Nephron (organoid): ENCODE results near the gene HLA-DMB.

ENCODE experiments used
- H3K27ac Mint-ChIP-seq, 3 experiments: 2 replicates each; pipeline ENCODE4 v1.8.0; 2020; ENCODE audit warnings: mixed read lengths in 3 of 3, mild to moderate bottlenecking in 2 of 3, moderate library complexity in 1 of 3
- H3K27me3 Mint-ChIP-seq: 2 replicates; pipeline ENCODE4 v1.8.0; 2021; ENCODE audit warnings: low read depth, mild to moderate bottlenecking, moderate library complexity, mixed read lengths
- H3K36me3 Mint-ChIP-seq: 2 replicates; pipeline ENCODE4 v1.8.0; 2020; ENCODE audit warnings: low read depth, mixed read lengths
- H3K4me1 Mint-ChIP-seq: 2 replicates; pipeline ENCODE4 v1.8.0; 2020; ENCODE audit warnings: mixed read lengths
- H3K4me3 Mint-ChIP-seq, 3 experiments: 2 replicates each; pipeline ENCODE4 v1.8.0; 2020; ENCODE audit warnings: mild to moderate bottlenecking in 3 of 3, mixed read lengths in 3 of 3, moderate library complexity in 2 of 3
- H3K9me3 Mint-ChIP-seq: 2 replicates; pipeline ENCODE4 v1.8.0; 2020; ENCODE audit warnings: mixed read lengths
- TF ChIP-seq, protein P1 (sequence below), 3 experiments: fragments of 200-600 bp; sonication (generic); IDR thresholded peaks; one replicate each; pipeline ENCODE4 v1.5.0; 2021; ENCODE audit warnings: antibody characterized with exemption in 3 of 3; ENCODE audit not compliant: unreplicated experiment in 3 of 3

Gene HLA-DMB

DNA sequence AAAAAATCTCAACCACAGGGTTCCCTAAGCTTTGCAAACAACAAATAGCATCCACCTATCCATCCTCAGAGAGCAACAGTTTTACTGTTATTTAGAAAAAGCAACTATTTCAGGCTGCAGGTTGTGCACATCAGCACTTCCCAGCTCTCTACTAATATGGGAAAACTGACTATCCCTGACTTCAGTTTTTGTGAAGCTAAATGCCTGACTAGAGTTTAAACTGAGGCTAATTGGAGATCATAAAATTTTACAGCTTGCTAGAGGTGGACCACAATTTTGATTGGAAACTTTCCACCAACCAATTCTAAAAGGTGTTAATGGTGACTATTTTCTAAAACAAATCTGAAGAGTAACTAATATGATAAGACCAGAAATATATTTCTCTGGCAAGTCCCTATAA is 36.9 kb downstream of the HLA-DMB start:
- Mint-ChIP-seq H3K4me3 (no peak overlapping the region), H3K9me3 (no peaks in the 10 kb centered on the region), H3K27me3 (no peaks in the 10 kb centered on the region), H3K27ac (no peak overlapping the region), H3K4me1 (no peaks in the 10 kb centered on the region), H3K36me3 (peaks cover 7% of the 10 kb centered on the region)
- TF ChIP-seq, protein P1, sequence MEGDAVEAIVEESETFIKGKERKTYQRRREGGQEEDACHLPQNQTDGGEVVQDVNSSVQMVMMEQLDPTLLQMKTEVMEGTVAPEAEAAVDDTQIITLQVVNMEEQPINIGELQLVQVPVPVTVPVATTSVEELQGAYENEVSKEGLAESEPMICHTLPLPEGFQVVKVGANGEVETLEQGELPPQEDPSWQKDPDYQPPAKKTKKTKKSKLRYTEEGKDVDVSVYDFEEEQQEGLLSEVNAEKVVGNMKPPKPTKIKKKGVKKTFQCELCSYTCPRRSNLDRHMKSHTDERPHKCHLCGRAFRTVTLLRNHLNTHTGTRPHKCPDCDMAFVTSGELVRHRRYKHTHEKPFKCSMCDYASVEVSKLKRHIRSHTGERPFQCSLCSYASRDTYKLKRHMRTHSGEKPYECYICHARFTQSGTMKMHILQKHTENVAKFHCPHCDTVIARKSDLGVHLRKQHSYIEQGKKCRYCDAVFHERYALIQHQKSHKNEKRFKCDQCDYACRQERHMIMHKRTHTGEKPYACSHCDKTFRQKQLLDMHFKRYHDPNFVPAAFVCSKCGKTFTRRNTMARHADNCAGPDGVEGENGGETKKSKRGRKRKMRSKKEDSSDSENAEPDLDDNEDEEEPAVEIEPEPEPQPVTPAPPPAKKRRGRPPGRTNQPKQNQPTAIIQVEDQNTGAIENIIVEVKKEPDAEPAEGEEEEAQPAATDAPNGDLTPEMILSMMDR (IDR thresholded peaks at IDR 0.05; ENCODE audit: unreplicated experiment in 3 of 3): no peak

DNA sequence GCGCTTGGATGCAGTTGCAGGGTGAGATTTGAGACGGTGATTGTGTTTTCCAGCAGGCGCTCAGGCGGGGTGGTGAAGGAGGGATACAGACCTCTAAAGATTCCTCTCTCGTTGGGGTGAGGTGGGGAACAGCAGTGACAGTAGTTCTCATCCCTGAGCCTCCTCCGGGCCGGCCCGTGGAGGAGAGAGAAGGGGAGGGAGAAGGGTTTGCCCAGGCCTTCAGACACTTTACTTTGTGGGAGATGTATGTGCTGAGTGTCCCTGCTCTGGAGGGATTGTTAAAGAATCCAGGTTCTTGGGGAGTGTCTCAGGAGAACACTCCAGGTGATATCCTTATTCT is 45.9 kb downstream of the HLA-DMB start:
- Mint-ChIP-seq H3K4me1 (peaks cover 13% of the 10 kb centered on the region), H3K27me3 (no peaks in the 10 kb centered on the region), H3K27ac (peak overlapping the region; percentile 94 to 100 (median 99)), H3K4me3 (peak overlapping the region; percentile 99 to 100 (median 100)), H3K9me3 (no peaks in the 10 kb centered on the region), H3K36me3 (no peaks in the 10 kb centered on the region)
- TF ChIP-seq, protein P1 (IDR thresholded peaks at IDR 0.05; ENCODE audit: unreplicated experiment in 3 of 3): no peak

DNA sequence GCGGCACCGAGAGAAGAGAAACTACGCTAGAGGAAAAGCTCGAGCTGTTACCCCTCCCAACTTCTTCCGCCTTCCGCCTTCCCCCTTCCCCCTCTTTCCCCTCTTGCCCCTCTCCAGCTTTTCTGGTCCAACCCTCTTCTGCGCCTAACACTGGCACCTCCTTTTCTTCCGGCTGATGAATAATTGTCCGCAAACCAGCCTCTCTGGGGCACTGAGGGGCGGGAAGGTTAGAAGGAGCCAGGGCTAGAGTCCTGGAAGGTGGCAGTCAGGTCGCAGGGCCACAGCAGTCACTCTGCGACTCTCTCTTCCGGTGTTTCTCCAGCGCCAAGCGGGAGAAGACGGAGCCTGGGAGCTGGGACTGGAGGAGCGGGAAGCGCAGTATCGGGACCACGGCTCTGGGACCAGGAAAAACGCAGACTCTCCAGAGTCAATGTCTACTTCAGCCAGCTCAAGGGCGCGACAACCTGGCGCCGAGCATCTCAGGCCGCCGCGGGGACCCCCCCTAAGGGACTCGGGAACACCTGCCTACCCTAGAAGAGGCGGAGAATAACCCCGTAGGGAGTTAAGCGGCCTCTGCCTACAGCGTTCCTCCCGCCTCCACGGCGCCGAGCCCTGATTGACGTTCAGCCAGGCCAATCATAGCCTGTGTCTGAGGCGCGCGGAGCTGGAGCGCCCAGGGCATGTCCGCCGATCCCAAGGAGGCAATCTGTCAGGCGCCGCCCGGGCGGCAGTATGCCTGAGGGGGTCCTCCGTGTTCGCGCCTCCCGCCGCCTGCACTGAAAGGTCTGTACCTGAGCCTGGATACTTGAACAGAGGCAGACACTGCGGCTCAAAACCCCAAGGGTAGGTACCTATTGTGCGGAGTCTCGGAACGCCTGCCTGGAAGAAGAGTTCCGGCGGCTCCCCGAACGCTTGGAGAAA is 46.5 kb downstream of the HLA-DMB start:
- peak overlapping the region; percentile 94 to 100 (median 99) for H3K27ac Mint-ChIP-seq
- no peaks in the 10 kb centered on the region for H3K9me3 Mint-ChIP-seq
- no peaks in the 10 kb centered on the region for H3K27me3 Mint-ChIP-seq
- H3K4me3 Mint-ChIP-seq: peak overlapping the region; percentile 99 to 100 (median 100)
- peaks cover 13% of the 10 kb centered on the region for H3K4me1 Mint-ChIP-seq
- TF ChIP-seq, protein P1 (IDR thresholded peaks at IDR 0.05; ENCODE audit: unreplicated experiment in 3 of 3): peak in 1 of 3 experiments; percentile 28
- no peaks in the 10 kb centered on the region for H3K36me3 Mint-ChIP-seq

DNA sequence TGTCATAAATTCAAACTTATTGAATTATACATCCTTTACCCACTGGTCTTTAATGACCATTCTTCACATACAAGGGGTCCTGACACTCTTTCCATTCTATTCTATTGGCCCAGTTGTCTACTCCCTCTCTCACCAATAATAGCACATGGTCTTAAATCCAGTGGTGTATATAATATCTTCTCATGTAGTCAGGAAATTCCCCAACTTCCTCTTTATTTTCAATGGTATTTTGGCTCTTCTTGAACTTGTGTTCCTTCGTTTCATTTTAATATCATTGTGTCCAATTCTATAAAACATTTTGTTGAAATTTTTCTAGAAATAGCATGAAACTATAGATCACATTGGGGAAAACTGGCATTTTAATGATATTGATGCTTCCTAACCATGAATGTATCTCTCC is 50.0 kb downstream of the HLA-DMB start:
- Mint-ChIP-seq H3K36me3 (no peaks in the 10 kb centered on the region), H3K4me1 (peaks cover 32% of the 10 kb centered on the region), H3K4me3 (no peak overlapping the region), H3K27ac (no peak overlapping the region), H3K9me3 (no peaks in the 10 kb centered on the region), H3K27me3 (no peaks in the 10 kb centered on the region)
- TF ChIP-seq, protein P1 (IDR thresholded peaks at IDR 0.05; ENCODE audit: unreplicated experiment in 3 of 3): no peak

DNA sequence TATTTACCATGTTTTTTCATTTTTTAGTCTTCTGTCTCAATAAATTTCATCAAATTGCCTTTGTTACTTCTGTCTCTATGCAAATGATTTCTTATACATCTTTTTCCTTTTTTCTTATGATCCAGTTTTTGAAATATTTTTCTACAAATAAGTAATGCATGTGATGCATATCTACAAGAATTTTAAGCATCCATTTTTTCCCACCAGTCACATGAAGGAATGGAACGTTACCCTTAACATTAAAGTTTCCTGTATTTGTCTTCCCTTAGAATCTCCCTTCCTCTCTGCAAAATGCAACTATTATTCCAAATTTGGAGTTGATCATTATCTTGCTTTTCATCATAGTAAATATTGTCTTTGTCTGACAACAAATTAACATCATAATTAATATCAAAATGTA is 51.3 kb downstream of the HLA-DMB start:
- TF ChIP-seq, protein P1 (IDR thresholded peaks at IDR 0.05; ENCODE audit: unreplicated experiment in 3 of 3): no peak
- H3K27me3 Mint-ChIP-seq: no peaks in the 10 kb centered on the region
- H3K4me3 Mint-ChIP-seq: no peak overlapping the region
- H3K27ac Mint-ChIP-seq: no peak overlapping the region
- H3K36me3 Mint-ChIP-seq: no peaks in the 10 kb centered on the region
- H3K4me1 Mint-ChIP-seq: peaks cover 21% of the 10 kb centered on the region
- H3K9me3 Mint-ChIP-seq: no peaks in the 10 kb centered on the region

DNA sequence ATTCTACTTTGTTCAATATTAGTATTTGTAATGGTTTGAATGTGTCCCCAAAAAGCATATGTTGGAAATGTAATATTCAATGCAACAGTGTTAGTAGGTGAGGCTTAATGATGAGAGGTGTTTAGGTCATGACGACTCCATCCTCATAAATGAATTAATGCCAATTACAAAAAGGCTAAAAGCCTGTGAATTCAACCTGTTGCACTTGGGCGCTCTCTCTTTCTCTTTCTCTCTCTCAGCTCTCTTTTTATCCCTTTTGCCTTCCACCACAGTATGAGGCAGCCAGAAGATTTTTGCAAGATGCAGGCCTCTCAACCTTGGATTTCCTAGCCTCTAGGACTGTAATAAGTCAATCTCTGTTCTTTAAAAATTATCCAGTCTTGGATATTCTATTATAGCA is 52.3 kb downstream of the HLA-DMB start:
- H3K4me3 Mint-ChIP-seq: no peak overlapping the region
- peaks cover 6% of the 10 kb centered on the region for H3K27me3 Mint-ChIP-seq
- no peak overlapping the region for H3K27ac Mint-ChIP-seq
- H3K9me3 Mint-ChIP-seq: no peaks in the 10 kb centered on the region
- TF ChIP-seq, protein P1 (IDR thresholded peaks at IDR 0.05; ENCODE audit: unreplicated experiment in 3 of 3): no peak
- H3K4me1 Mint-ChIP-seq: peaks cover 21% of the 10 kb centered on the region
- H3K36me3 Mint-ChIP-seq: no peaks in the 10 kb centered on the region
